ENCODE data around the gene ABCA2. TPM values are rescaled to one million over a fixed set of nuclear protein-coding genes. Genes with fewer than 3 reads are reported as not detected.
A peak's percentile ranks its signal among the peaks of the same experiment; 100 is the strongest.

The ABCA2 gene
- total RNA-seq, 4 donors from 2014 or later = 10.4 to 44.7 (median 33.4) TPM

GRCh38 chr9:137074657-137075274, 46.7 kb upstream of the ABCA2 start:
- peaks cover 45% of the 10 kb centered on the region for H3K4me1 ChIP-seq
- WGBS = 78% methylated on average over 12 of the region's 12 CpGs
- H3K27me3 ChIP-seq = peaks cover 4% of the 10 kb centered on the region
- TF ChIP-seq EP300 (IDR thresholded peaks at IDR 0.05) (no peak), CTCF (IDR thresholded peaks at IDR 0.05) (no peak), POLR2A (IDR thresholded peaks at IDR 0.05) (no peak), POLR2AphosphoS5 (IDR thresholded peaks at IDR 0.05) (no peak)
- DNase-seq (ENCODE audit: low spot score in 2 of 2) = no peak
- no peak overlapping the region for H3K4me3 ChIP-seq
- H3K9me3 ChIP-seq = no peaks in the 10 kb centered on the region
- H3K36me3 ChIP-seq = peaks cover 7% of the 10 kb centered on the region
- peak overlapping the region; percentile 73 for H3K27ac ChIP-seq

GRCh38 chr9:137073992-137074399, 46.0 kb upstream of the ABCA2 start:
- Histone ChIP-seq H3K4me1 (peaks cover 43% of the 10 kb centered on the region), H3K27me3 (peaks cover 12% of the 10 kb centered on the region), H3K4me3 (no peak overlapping the region), H3K27ac (peak overlapping the region; percentile 73), H3K36me3 (no peaks in the 10 kb centered on the region), H3K9me3 (no peaks in the 10 kb centered on the region)
- 82% methylated on average over 6 of the region's 8 CpGs for WGBS
- no peak for DNase-seq (ENCODE audit: low spot score in 2 of 2)
- TF ChIP-seq POLR2A (IDR thresholded peaks at IDR 0.05) = no peak
- no peak for TF ChIP-seq CTCF (IDR thresholded peaks at IDR 0.05)
- TF ChIP-seq EP300 (IDR thresholded peaks at IDR 0.05) = no peak
- TF ChIP-seq POLR2AphosphoS5 (IDR thresholded peaks at IDR 0.05) = no peak

GRCh38 chr9:137071282-137071681, 43.2 kb upstream of the ABCA2 start:
- no peak for DNase-seq (ENCODE audit: low spot score in 2 of 2)
- Histone ChIP-seq H3K4me1 (peaks cover 35% of the 10 kb centered on the region), H3K36me3 (no peaks in the 10 kb centered on the region), H3K9me3 (no peaks in the 10 kb centered on the region), H3K27ac (peak overlapping the region; percentile 66), H3K27me3 (peaks cover 18% of the 10 kb centered on the region), H3K4me3 (peak overlapping the region; percentile 56)
- WGBS = 67% methylated on average over 1 of the region's 2 CpGs
- TF ChIP-seq CTCF (IDR thresholded peaks at IDR 0.05) (no peak), POLR2AphosphoS5 (IDR thresholded peaks at IDR 0.05) (no peak), POLR2A (IDR thresholded peaks at IDR 0.05) (no peak)

GRCh38 chr9:137070906-137071275, 42.9 kb upstream of the ABCA2 start:
- H3K36me3 ChIP-seq = no peaks in the 10 kb centered on the region
- H3K4me3 ChIP-seq = peak overlapping the region; percentile 56
- peaks cover 18% of the 10 kb centered on the region for H3K27me3 ChIP-seq
- H3K27ac ChIP-seq = peak overlapping the region; percentile 66
- peaks cover 35% of the 10 kb centered on the region for H3K4me1 ChIP-seq
- no peaks in the 10 kb centered on the region for H3K9me3 ChIP-seq
- peak in 1 of 2 donors; percentile 75 for DNase-seq (ENCODE audit: low spot score in 2 of 2)
- TF ChIP-seq EP300 (IDR thresholded peaks at IDR 0.05) (no peak), POLR2AphosphoS5 (IDR thresholded peaks at IDR 0.05) (no peak), CTCF (IDR thresholded peaks at IDR 0.05) (no peak), POLR2A (IDR thresholded peaks at IDR 0.05) (no peak)
- 24% methylated on average over 6 of the region's 6 CpGs for WGBS

GRCh38 chr9:137070201-137070905, 42.3 kb upstream of the ABCA2 start, which contains the start of gene SAPCD2:
Gene SAPCD2 (minus strand): TSS chr9:137070557. CDS start chr9:137070460, 97 bp downstream.
- Histone ChIP-seq H3K4me3 (peak within 1 kb of the TSS; percentile 56), H3K27me3 (peaks cover 18% of the 10 kb centered on the region), H3K36me3 (no peaks in the 10 kb centered on the region), H3K4me1 (peaks cover 35% of the 10 kb centered on the region), H3K9me3 (no peaks in the 10 kb centered on the region), H3K27ac (peak within 1 kb of the TSS; percentile 66)
- peak; percentile 90 to 95 for DNase-seq (ENCODE audit: low spot score in 2 of 2)
- TF ChIP-seq EP300 (IDR thresholded peaks at IDR 0.05) = no peak
- no peak for TF ChIP-seq CTCF (IDR thresholded peaks at IDR 0.05)
- TF ChIP-seq POLR2AphosphoS5 (IDR thresholded peaks at IDR 0.05) = no peak
- TF ChIP-seq POLR2A (IDR thresholded peaks at IDR 0.05) = no peak
- WGBS = under 1% methylated on average over 42 of the region's 74 CpGs
